PC-9 (cell line): ENCODE data around the gene VGLL2. TPM values are rescaled to one million over a fixed set of nuclear protein-coding genes. Genes with fewer than 3 reads are reported as not detected.

Source experiments
- BruUV-seq: library from RNA; stranded (reverse); fragments of 400-500 nt; replicated peaks from 2 replicates; lab custom pipeline; 2021; lab: Mats Ljungman, UMichigan
- CTCF ChIA-PET: fragments of 300-600 bp; sonication (Branson Sonifier 250); formaldehyde crosslinking; loops from one replicate; lab custom pipeline; 2022; ENCODE audit warnings: antibody characterized with exemption; lab: Charles Lee
- POLR2A ChIA-PET: fragments of 300-600 bp; sonication (Branson Sonifier 250); formaldehyde crosslinking; loops from one replicate; lab custom pipeline; 2022; ENCODE audit warnings: antibody characterized with exemption; ENCODE audit not compliant: unreplicated experiment; lab: Charles Lee
- DNase-seq, 2 experiments: peaks; one replicate each; pipeline versions ENCODE4 v3.0.0 to v3.0.0-alpha.2; 2015 to 2022; ENCODE audit warnings: mixed read lengths in 1 of 2
- H2AFZ ChIP-seq: fragments of 200-600 bp; sonication (generic); 2 replicates; pipeline ENCODE4 v1.8.1; 2017; ENCODE audit warnings: antibody characterized with exemption
- H3F3A ChIP-seq: fragments of 200-600 bp; sonication (generic); 2 replicates; pipeline ENCODE4 v1.8.1; 2017; ENCODE audit warnings: antibody characterized with exemption, mild to moderate bottlenecking, low read depth; ENCODE audit not compliant: insufficient read depth
- H3K27ac ChIP-seq: fragments of 200-600 bp; sonication (generic); 2 replicates; pipeline ENCODE4 v1.6.1; 2016; ENCODE audit warnings: mixed run types
- H3K27me3 ChIP-seq: fragments of 200-600 bp; sonication (generic); 2 replicates; pipeline ENCODE4 v1.6.1; 2016; ENCODE audit warnings: low read depth, mixed run types; ENCODE audit not compliant: insufficient read depth
- H3K36me3 ChIP-seq: fragments of 200-600 bp; sonication (generic); 2 replicates; pipeline ENCODE4 v1.6.1; 2016; ENCODE audit warnings: low read depth, mixed run types
- H3K4me1 ChIP-seq: fragments of 200-600 bp; sonication (generic); replicated peaks from 2 replicates; pipeline ENCODE4 v1.6.1; 2016; ENCODE audit warnings: mixed run types; ENCODE audit not compliant: insufficient read depth
- H3K4me2 ChIP-seq: fragments of 200-600 bp; sonication (generic); 2 replicates; pipeline ENCODE4 v1.6.1; 2017; ENCODE audit warnings: mixed run types
- H3K4me3 ChIP-seq: fragments of 200-600 bp; sonication (generic); 2 replicates; pipeline ENCODE4 v1.6.1; 2016; ENCODE audit warnings: mixed run types
- H3K79me2 ChIP-seq: fragments of 200-600 bp; sonication (generic); 2 replicates; pipeline ENCODE4 v1.6.1; 2017; ENCODE audit warnings: low read depth, mixed run types
- H3K9me2 ChIP-seq: fragments of 200-600 bp; sonication (generic); 2 replicates; pipeline ENCODE4 v1.8.1; 2017; ENCODE audit warnings: mild to moderate bottlenecking; ENCODE audit not compliant: insufficient read depth
- H3K9me3 ChIP-seq: fragments of 200-600 bp; sonication (generic); 2 replicates; pipeline ENCODE4 v1.8.1; 2016; ENCODE audit warnings: low read depth; ENCODE audit not compliant: insufficient read depth
- H4K20me1 ChIP-seq: fragments of 200-600 bp; sonication (generic); 2 replicates; pipeline ENCODE4 v1.8.1; 2017; ENCODE audit not compliant: insufficient read depth
- CTCF ChIP-seq: fragments of 200-600 bp; sonication (generic); conservative IDR thresholded peaks from 2 replicates; pipeline ENCODE4 v1.6.1; 2017; ENCODE audit warnings: mixed run types, antibody characterized with exemption, mild to moderate bottlenecking, moderate library complexity
- EZH2 ChIP-seq: fragments of 200-600 bp; sonication (generic); IDR thresholded peaks from 2 replicates; pipeline ENCODE4 v1.8.0; 2017; ENCODE audit warnings: antibody characterized with exemption, low read depth
- intact Hi-C: fragments of 100-400 bp; cut with micrococcal nuclease; formaldehyde crosslinking; loops from one replicate; pipeline ENCODE4 v1.10.0; 2022; ENCODE audit not compliant: unreplicated experiment
- total RNA-seq: library from RNA; stranded (reverse); gene quantifications from 2 replicates; pipeline ENCODE4 v1.2.3, GENCODE V29; 2021

VGLL2 gene
- total RNA-seq, 1 experiment from 2014 or later: not detected

- H3K4me2 ChIP-seq: no peak overlapping the region
- no peaks in the 10 kb centered on the region for H3K79me2 ChIP-seq
- no peak for DNase-seq
- TF ChIP-seq CTCF (no peak), EZH2 (no peak)
- no peak overlapping the region for H3K4me3 ChIP-seq
- H3K36me3 ChIP-seq: no peaks in the 10 kb centered on the region
- no peaks in the 10 kb centered on the region for H4K20me1 ChIP-seq
- no TSS peak for BruUV-seq
- intact Hi-C loops: no loop called here
- H3K27ac ChIP-seq: no peak overlapping the region
- H3K9me3 ChIP-seq: no peaks in the 10 kb centered on the region
- no peaks in the 10 kb centered on the region for H3K27me3 ChIP-seq
- no peak overlapping the region for H2AFZ ChIP-seq
- H3F3A ChIP-seq: no peaks in the 10 kb centered on the region
- POLR2A ChIA-PET: no interaction called here
- H3K9me2 ChIP-seq: no peaks in the 10 kb centered on the region
- CTCF ChIA-PET: no interaction called here
- H3K4me1 ChIP-seq: no peaks in the 10 kb centered on the region
Measured at GRCh38 chr6:117231466-117231865, 33.9 kb upstream of the VGLL2 start.

DNA sequence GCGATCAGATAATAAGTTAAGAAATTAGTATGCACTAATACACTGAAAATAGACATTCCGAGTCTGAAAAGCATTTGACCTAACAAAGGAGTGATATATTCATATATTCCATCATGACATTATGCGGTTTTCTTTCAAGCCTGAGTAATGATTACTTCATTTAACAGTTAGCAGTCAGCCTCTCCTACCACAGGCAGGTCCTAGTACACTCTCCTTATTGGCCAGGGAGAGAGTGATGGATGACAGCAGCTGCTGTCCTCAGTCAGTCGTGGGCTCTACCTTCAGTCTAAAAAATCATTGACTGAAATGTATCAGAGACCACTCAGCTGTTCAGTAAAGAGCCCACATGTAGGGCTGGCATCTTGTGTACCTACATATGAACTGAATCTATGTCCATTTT lies 33.2 kb upstream of the VGLL2 start:
- CTCF ChIA-PET: no interaction called here
- no peaks in the 10 kb centered on the region for H4K20me1 ChIP-seq

DNA sequence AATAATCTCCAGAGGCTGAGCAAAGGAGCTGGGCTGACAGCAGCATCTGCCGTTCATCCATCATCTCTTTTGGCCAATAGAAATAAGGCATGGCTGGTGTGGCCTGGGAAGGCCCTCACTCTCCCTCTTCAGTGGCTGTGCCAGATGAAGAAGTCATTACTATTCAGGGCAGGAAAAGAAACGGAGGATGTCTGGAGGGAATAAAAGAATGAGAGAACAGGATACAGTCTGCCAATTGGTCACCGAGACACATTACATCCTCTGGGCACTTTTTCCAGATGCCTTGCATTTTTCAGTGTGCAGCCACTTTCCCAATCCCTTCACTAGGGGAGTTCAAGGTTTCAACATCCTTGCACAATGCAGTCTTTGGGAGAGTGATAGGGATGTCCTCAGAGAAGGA lies 32.2 kb upstream of the VGLL2 start:
- BruUV-seq: no TSS peak
- H3K36me3 ChIP-seq: no peaks in the 10 kb centered on the region
- H3F3A ChIP-seq: no peaks in the 10 kb centered on the region
- intact Hi-C loops: no loop called here
- CTCF ChIA-PET: no interaction called here
- TF ChIP-seq CTCF (no peak), EZH2 (no peak)
- H3K9me3 ChIP-seq: no peaks in the 10 kb centered on the region
- no peak overlapping the region for H3K27ac ChIP-seq
- no peaks in the 10 kb centered on the region for H4K20me1 ChIP-seq
- no peaks in the 10 kb centered on the region for H3K9me2 ChIP-seq
- H3K4me3 ChIP-seq: no peak overlapping the region
- no peak for DNase-seq
- POLR2A ChIA-PET: no interaction called here
- no peak overlapping the region for H2AFZ ChIP-seq
- H3K79me2 ChIP-seq: no peaks in the 10 kb centered on the region
- H3K27me3 ChIP-seq: no peaks in the 10 kb centered on the region
- no peaks in the 10 kb centered on the region for H3K4me1 ChIP-seq
- H3K4me2 ChIP-seq: no peak overlapping the region

More for the DNA sequence above, 33.2 kb upstream of the VGLL2 start:
- no peaks in the 10 kb centered on the region for H3K9me3 ChIP-seq
- no peaks in the 10 kb centered on the region for H3K36me3 ChIP-seq
- no peak overlapping the region for H3K4me2 ChIP-seq
- no peaks in the 10 kb centered on the region for H3K79me2 ChIP-seq
- no peak overlapping the region for H3K4me3 ChIP-seq
- no peaks in the 10 kb centered on the region for H3K27me3 ChIP-seq
- no peak for DNase-seq
- POLR2A ChIA-PET: no interaction called here
- intact Hi-C loops: no loop called here
- no peaks in the 10 kb centered on the region for H3K9me2 ChIP-seq
- no peak overlapping the region for H3K27ac ChIP-seq
- no TSS peak for BruUV-seq
- no peaks in the 10 kb centered on the region for H3F3A ChIP-seq
- no peak overlapping the region for H2AFZ ChIP-seq
- TF ChIP-seq EZH2 (no peak), CTCF (no peak)
- no peaks in the 10 kb centered on the region for H3K4me1 ChIP-seq
